HepG2 (cell line): ENCODE data around the gene PIANP. TPM values are rescaled to one million over a fixed set of nuclear protein-coding genes. Genes with fewer than 3 reads are reported as not detected.

Experiments
- ARNTL ChIP-seq: sonication (generic); formaldehyde crosslinking; IDR thresholded peaks from 2 replicates; pipeline ENCODE4 v1.4.0; 2020; ENCODE audit warnings: mild to moderate bottlenecking, missing genetic modification reagents
- DMAP1 ChIP-seq: IDR thresholded peaks from 2 replicates; pipeline ENCODE4 v1.6.1; 2016
- DR1 ChIP-seq: sonication (generic); formaldehyde crosslinking; IDR thresholded peaks from 2 replicates; pipeline ENCODE4 v1.8.0; 2021; ENCODE audit warnings: mild to moderate bottlenecking, missing genetic modification reagents, inconsistent platforms
- EP300 ChIP-seq, 3 experiments: sonication (generic) in 1 of 3; formaldehyde crosslinking in 1 of 3; IDR thresholded peaks; 2 replicates each; pipeline versions ENCODE4 v1.5.1 to v1.6.1; 2011 to 2020; ENCODE audit warnings: low read depth in 2 of 3, low read length in 2 of 3, borderline replicate concordance in 1 of 3, improper control_type of control experiment in 1 of 3, mild to moderate bottlenecking in 1 of 3, missing genetic modification reagents in 1 of 3, moderate library complexity in 1 of 3
- FIP1L1 ChIP-seq: fragments of 200-400 bp; formaldehyde crosslinking; IDR thresholded peaks from 2 replicates; pipeline ENCODE4 v1.6.1; 2018; ENCODE audit warnings: low read depth, mild to moderate bottlenecking, low read length, moderate library complexity, borderline replicate concordance; ENCODE audit not compliant: insufficient read depth
- IKZF1 ChIP-seq: fragments of 450-650 bp; IDR thresholded peaks from 2 replicates; pipeline ENCODE4 v1.7.1; 2016
- IKZF4 ChIP-seq: sonication (generic); formaldehyde crosslinking; IDR thresholded peaks from 2 replicates; pipeline ENCODE4 v1.5.1; 2020; ENCODE audit warnings: borderline replicate concordance, mild to moderate bottlenecking, low read depth, missing genetic modification reagents; ENCODE audit errors: not compliant biosample characterization
- MED1 ChIP-seq: sonication (generic); formaldehyde crosslinking; IDR thresholded peaks from 2 replicates; pipeline ENCODE4 v1.4.0; 2020; ENCODE audit warnings: missing genetic modification reagents
- NFE2 ChIP-seq: sonication (generic); formaldehyde crosslinking; IDR thresholded peaks from 2 replicates; pipeline ENCODE4 v1.4.0; 2020; ENCODE audit warnings: missing genetic modification reagents
- RCOR2 ChIP-seq: IDR thresholded peaks from 2 replicates; pipeline ENCODE4 v1.6.1; 2016; ENCODE audit warnings: missing biosample characterization, missing genetic modification reagents
- SAP130 ChIP-seq: IDR thresholded peaks from 2 replicates; pipeline ENCODE4 v1.6.1; 2016; ENCODE audit warnings: low read depth
- SP4 ChIP-seq: sonication (generic); formaldehyde crosslinking; IDR thresholded peaks from 2 replicates; pipeline ENCODE4 v1.8.1; 2023; ENCODE audit warnings: mild to moderate bottlenecking, missing genetic modification reagents
- TEAD3 ChIP-seq: optimal IDR thresholded peaks from 2 replicates; pipeline ENCODE3; 2016; ENCODE audit warnings: borderline replicate concordance
- TP53 ChIP-seq: sonication (generic); formaldehyde crosslinking; conservative IDR thresholded peaks from 2 replicates; pipeline ENCODE4 v1.4.0; 2020; ENCODE audit warnings: missing genetic modification reagents
- ZC3H4 ChIP-seq: sonication (generic); formaldehyde crosslinking; IDR thresholded peaks from 2 replicates; pipeline ENCODE4 v1.4.0; 2020; ENCODE audit warnings: missing genetic modification reagents, borderline replicate concordance
- ZFY ChIP-seq: sonication (generic); formaldehyde crosslinking; IDR thresholded peaks from 2 replicates; pipeline ENCODE4 v1.4.0; 2020; ENCODE audit warnings: missing genetic modification reagents
- ZMYM4 ChIP-seq: sonication (generic); formaldehyde crosslinking; IDR thresholded peaks from 2 replicates; pipeline ENCODE4 v1.8.1; 2023; ENCODE audit warnings: mild to moderate bottlenecking, missing genetic modification reagents
- ZNF138 ChIP-seq: sonication (generic); formaldehyde crosslinking; IDR thresholded peaks from 2 replicates; pipeline ENCODE4 v1.5.0; 2020; ENCODE audit warnings: mild to moderate bottlenecking, low read depth, missing genetic modification reagents
- ZNF292 ChIP-seq: sonication (generic); formaldehyde crosslinking; IDR thresholded peaks from 2 replicates; pipeline ENCODE4 v1.8.1; 2022; ENCODE audit warnings: mild to moderate bottlenecking, low read depth, missing genetic modification reagents, borderline replicate concordance
- ZNF329 ChIP-seq: sonication (generic); formaldehyde crosslinking; IDR thresholded peaks from 2 replicates; pipeline ENCODE4 v1.9.0; 2021; ENCODE audit warnings: low read depth, mild to moderate bottlenecking, missing genetic modification reagents
- ZNF768 ChIP-seq: sonication (generic); formaldehyde crosslinking; IDR thresholded peaks from 2 replicates; pipeline ENCODE4 v1.4.0; 2020; ENCODE audit warnings: missing genetic modification reagents
- ZNF775 ChIP-seq: sonication (generic); formaldehyde crosslinking; IDR thresholded peaks from 2 replicates; pipeline ENCODE4 v1.4.0; 2020; ENCODE audit warnings: missing genetic modification reagents, mild to moderate bottlenecking, moderate library complexity, borderline replicate concordance
- ZNF788 ChIP-seq: sonication (generic); formaldehyde crosslinking; IDR thresholded peaks from 2 replicates; pipeline ENCODE4 v1.5.0; 2020; ENCODE audit warnings: mild to moderate bottlenecking, missing genetic modification reagents, borderline replicate concordance
- ZSCAN9 ChIP-seq: IDR thresholded peaks from 2 replicates; pipeline ENCODE4 v1.6.1; 2016; ENCODE audit warnings: borderline replicate concordance
- polyA plus RNA-seq, 8 experiments: library from polyadenylated mRNA; depleted of rRNA in 3 of 8; stranded (reverse) in 7 of 8; unstranded in 1 of 8; fragments of >200 nt; fragmentation: Illumina TruSeq in 4 of 8; extraction: Trizol in 4 of 8; gene quantifications; 2 replicates each; pipeline versions ENCODE4 v1.2.1 to v1.2.3, GENCODE V29; 2011 to 2016; ENCODE audit warnings: low read depth in 4 of 8, missing spikeins in 1 of 8, mixed read lengths in 1 of 8; ENCODE audit not compliant: insufficient read depth in 1 of 8
- total RNA-seq, 5 experiments: library from RNA; depleted of rRNA; stranded (reverse); fragments of >200 nt; fragmentation: Illumina TruSeq; extraction: Trizol; gene quantifications; 2 replicates each; pipeline ENCODE4 v1.2.3, GENCODE V29; 2016; ENCODE audit warnings: low read depth in 1 of 5
- TF ChIP-seq, protein P1 (sequence below): sonication (generic); formaldehyde crosslinking; IDR thresholded peaks from 2 replicates; pipeline ENCODE4 v1.8.0; 2023; ENCODE audit warnings: mild to moderate bottlenecking, missing genetic modification reagents
- TF ChIP-seq, protein P2 (sequence below): fragments of 450-650 bp; IDR thresholded peaks from 2 replicates; pipeline ENCODE4 v1.6.1; 2017; ENCODE audit warnings: mild to moderate bottlenecking
- TF ChIP-seq, protein P3 (sequence below): sonication (generic); formaldehyde crosslinking; IDR thresholded peaks from 2 replicates; pipeline ENCODE4 v1.9.0; 2021; ENCODE audit warnings: missing genetic modification reagents, mild to moderate bottlenecking, borderline replicate concordance
- TF ChIP-seq, protein P4 (sequence below): sonication (generic); formaldehyde crosslinking; IDR thresholded peaks from 2 replicates; pipeline ENCODE4 v1.5.0; 2020; ENCODE audit warnings: mild to moderate bottlenecking, low read depth, missing genetic modification reagents, borderline replicate concordance

PIANP gene
- total and polyA plus RNA-seq, 2 of the 13 experiments (the other 11 are each of a cell fraction or from before 2014, with no cell fraction given) = not detected

DNA sequence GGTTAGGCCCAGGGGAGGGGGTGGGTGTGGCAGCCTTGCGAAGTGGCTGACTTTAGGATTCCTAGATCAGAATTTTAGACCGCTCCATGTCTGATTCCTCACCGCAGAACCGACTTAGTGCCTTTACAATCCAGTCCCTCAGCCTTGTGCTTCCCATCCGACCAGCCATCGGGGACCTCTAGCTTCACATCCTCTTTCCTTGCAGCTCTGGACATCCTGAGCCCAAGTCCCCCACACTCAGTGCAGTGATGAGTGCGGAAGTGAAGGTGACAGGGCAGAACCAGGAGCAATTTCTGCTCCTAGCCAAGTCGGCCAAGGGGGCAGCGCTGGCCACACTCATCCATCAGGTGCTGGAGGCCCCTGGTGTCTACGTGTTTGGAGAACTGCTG, 23.8 kb upstream of the PIANP start (continued):
- TF ChIP-seq NFE2 (no peak), ZNF788 (no peak), ZSCAN9 (CRISPR knock-in tag) (no peak), DMAP1 (CRISPR knock-in tag) (no peak), ZFY (CRISPR knock-in tag) (no peak), DR1 (CRISPR knock-in tag) (no peak), ARNTL (no peak), TP53 (CRISPR knock-in tag) (no peak), RCOR2 (CRISPR knock-in tag) (no peak), ZC3H4 (CRISPR knock-in tag) (peak; percentile 54; the same call in 1 of the 2 replicates), TEAD3 (CRISPR knock-in tag) (no peak), MED1 (no peak), ZNF768 (CRISPR knock-in tag) (no peak), IKZF4 (no peak), FIP1L1 (no peak), EP300 (IDR thresholded peaks at IDR 0.05; ENCODE audit: low read depth in 2 of 2, low read length in 2 of 2) (no peak), EP300 (CRISPR knock-in tag; IDR thresholded peaks at IDR 0.05; ENCODE audit: borderline replicate concordance) (no peak), SAP130 (CRISPR knock-in tag) (no peak), SP4 (CRISPR knock-in tag) (no peak), ZNF329 (no peak), ZMYM4 (no peak), IKZF1 (no peak), ZNF292 (CRISPR knock-in tag) (no peak), ZNF775 (CRISPR knock-in tag) (no peak), ZNF138 (peak; percentile 27)
- TF ChIP-seq, protein P1, sequence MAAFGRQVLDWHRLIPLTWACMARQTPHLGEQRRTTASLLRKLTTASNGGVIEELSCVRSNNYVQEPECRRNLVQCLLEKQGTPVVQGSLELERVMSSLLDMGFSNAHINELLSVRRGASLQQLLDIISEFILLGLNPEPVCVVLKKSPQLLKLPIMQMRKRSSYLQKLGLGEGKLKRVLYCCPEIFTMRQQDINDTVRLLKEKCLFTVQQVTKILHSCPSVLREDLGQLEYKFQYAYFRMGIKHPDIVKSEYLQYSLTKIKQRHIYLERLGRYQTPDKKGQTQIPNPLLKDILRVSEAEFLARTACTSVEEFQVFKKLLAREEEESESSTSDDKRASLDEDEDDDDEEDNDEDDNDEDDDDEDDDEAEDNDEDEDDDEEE (CRISPR knock-in tag) = peak; percentile 61
- TF ChIP-seq, protein P2, sequence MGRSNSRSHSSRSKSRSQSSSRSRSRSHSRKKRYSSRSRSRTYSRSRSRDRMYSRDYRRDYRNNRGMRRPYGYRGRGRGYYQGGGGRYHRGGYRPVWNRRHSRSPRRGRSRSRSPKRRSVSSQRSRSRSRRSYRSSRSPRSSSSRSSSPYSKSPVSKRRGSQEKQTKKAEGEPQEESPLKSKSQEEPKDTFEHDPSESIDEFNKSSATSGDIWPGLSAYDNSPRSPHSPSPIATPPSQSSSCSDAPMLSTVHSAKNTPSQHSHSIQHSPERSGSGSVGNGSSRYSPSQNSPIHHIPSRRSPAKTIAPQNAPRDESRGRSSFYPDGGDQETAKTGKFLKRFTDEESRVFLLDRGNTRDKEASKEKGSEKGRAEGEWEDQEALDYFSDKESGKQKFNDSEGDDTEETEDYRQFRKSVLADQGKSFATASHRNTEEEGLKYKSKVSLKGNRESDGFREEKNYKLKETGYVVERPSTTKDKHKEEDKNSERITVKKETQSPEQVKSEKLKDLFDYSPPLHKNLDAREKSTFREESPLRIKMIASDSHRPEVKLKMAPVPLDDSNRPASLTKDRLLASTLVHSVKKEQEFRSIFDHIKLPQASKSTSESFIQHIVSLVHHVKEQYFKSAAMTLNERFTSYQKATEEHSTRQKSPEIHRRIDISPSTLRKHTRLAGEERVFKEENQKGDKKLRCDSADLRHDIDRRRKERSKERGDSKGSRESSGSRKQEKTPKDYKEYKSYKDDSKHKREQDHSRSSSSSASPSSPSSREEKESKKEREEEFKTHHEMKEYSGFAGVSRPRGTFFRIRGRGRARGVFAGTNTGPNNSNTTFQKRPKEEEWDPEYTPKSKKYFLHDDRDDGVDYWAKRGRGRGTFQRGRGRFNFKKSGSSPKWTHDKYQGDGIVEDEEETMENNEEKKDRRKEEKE = no peak
- TF ChIP-seq, protein P3, sequence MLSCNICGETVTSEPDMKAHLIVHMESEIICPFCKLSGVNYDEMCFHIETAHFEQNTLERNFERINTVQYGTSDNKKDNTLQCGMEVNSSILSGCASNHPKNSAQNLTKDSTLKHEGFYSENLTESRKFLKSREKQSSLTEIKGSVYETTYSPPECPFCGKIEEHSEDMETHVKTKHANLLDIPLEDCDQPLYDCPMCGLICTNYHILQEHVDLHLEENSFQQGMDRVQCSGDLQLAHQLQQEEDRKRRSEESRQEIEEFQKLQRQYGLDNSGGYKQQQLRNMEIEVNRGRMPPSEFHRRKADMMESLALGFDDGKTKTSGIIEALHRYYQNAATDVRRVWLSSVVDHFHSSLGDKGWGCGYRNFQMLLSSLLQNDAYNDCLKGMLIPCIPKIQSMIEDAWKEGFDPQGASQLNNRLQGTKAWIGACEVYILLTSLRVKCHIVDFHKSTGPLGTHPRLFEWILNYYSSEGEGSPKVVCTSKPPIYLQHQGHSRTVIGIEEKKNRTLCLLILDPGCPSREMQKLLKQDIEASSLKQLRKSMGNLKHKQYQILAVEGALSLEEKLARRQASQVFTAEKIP (CRISPR knock-in tag) = no peak
- TF ChIP-seq, protein P4, sequence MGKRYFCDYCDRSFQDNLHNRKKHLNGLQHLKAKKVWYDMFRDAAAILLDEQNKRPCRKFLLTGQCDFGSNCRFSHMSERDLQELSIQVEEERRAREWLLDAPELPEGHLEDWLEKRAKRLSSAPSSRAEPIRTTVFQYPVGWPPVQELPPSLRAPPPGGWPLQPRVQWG (CRISPR knock-in tag) = no peak
